GM12874 (cell line): Measurements from ENCODE around the gene CDKN2A.
A peak's percentile ranks its signal among the peaks of the same experiment; 100 is the strongest.

ENCODE experiments used
- TF ChIP-seq, protein P1 (sequence below): IDR thresholded peaks from 2 replicates; pipeline ENCODE4 v1.5.1; 2011; ENCODE audit warnings: low read depth, mild to moderate bottlenecking, control low read depth, low read length, moderate library complexity; ENCODE audit not compliant: insufficient read depth

Gene CDKN2A

DNA sequence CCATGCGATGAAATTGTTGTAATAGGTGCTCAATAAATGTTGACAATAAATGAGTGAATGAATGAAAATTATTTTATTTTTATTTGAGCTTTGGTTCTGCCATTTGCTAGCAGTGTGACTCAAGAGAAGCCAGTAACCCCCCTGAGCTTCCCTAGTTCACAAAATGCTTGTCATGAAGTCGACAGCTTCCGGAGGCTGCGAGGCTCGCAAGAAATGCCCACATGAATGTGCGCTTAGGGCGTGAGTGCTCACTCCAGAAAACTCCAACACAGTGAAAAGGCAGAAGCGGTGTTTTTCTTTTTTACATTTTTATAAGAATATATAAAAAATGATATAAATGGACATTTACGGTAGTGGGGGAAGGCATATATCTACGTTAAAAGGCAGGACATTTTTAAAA is 26.5 kb downstream of the CDKN2A start:
- TF ChIP-seq, protein P1, sequence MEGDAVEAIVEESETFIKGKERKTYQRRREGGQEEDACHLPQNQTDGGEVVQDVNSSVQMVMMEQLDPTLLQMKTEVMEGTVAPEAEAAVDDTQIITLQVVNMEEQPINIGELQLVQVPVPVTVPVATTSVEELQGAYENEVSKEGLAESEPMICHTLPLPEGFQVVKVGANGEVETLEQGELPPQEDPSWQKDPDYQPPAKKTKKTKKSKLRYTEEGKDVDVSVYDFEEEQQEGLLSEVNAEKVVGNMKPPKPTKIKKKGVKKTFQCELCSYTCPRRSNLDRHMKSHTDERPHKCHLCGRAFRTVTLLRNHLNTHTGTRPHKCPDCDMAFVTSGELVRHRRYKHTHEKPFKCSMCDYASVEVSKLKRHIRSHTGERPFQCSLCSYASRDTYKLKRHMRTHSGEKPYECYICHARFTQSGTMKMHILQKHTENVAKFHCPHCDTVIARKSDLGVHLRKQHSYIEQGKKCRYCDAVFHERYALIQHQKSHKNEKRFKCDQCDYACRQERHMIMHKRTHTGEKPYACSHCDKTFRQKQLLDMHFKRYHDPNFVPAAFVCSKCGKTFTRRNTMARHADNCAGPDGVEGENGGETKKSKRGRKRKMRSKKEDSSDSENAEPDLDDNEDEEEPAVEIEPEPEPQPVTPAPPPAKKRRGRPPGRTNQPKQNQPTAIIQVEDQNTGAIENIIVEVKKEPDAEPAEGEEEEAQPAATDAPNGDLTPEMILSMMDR = no peak

DNA sequence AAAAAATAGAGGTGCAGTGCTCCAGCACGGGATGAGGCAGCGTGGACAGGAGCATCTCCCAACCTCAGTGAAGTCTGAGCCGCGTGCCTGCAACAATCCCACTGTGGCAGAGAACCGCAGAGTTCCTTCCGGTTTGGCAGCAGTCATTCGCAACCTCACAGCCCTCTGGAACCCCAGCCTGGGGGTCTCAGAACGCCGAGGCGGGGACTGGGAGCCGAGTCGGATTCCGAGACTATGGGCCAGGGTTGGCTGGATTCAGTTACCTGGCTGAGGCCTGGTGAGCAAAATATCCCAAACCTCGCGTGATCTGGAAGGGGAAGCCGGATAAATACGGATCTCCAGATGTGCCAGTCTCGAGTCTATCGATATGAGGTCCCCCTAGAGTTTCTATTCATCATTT is 27.0 kb downstream of the CDKN2A start:
- TF ChIP-seq, protein P1 = no peak

DNA sequence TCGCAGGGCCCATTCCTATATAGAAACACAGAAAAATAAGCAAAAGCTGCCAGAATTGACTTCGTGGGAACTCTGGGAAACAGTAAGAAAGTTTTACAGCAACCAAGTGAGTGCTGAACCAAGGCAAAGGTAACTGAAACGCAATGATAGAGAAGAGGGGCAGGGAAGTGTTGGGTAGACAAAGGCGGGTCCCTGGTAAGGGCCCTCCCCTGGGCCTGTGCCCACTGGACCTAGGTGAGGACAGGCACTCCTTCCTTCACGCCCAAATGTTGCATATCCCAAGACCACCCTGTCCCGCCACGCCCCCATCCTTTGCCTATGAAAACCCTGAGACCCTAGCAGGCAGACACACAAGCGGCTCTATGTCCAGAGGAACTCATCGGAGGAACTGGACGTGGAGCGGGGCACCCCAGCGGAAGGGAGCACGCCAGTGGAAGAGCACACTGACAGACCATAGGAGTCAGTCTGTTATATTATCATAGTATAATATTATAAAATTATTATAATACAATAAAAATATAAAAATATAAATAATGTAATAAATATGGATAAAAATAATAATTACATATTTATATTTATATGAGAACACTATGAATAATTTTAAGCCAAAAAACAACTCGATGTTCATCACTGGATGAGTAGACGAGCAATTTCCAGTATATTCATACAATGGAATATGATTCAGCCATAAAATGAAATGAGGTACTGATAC is 27.9 kb downstream of the CDKN2A start:
- TF ChIP-seq, protein P1 = no peak

DNA sequence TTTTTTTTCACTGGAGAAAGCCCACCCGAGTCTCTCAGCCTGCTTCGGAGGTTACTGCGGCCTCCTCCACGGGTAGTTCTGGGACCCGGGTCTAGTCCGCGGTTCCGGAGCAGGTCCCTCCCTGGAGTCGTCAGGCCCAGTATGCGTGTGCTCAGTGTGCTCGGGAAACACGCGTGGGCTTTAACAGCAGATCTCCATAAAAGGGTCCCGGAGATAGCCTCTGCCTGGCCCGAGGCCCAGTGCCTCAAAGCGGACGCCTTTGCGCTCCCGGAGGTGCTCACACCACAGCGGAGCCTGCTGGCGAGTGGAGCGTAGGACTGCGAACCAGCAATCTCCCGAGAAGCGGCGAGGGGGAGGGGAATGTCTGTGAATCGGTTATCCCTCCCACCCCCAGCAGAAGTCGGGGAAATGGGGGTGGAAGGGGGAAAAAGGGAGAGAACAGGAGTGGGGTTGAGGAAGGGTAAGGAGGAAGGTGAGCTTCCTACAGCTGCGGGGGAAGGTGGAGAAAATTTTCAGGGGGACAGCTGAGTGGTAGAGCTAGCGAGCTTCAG is 28.7 kb downstream of the CDKN2A start:
- TF ChIP-seq, protein P1 = peak; percentile 58

DNA sequence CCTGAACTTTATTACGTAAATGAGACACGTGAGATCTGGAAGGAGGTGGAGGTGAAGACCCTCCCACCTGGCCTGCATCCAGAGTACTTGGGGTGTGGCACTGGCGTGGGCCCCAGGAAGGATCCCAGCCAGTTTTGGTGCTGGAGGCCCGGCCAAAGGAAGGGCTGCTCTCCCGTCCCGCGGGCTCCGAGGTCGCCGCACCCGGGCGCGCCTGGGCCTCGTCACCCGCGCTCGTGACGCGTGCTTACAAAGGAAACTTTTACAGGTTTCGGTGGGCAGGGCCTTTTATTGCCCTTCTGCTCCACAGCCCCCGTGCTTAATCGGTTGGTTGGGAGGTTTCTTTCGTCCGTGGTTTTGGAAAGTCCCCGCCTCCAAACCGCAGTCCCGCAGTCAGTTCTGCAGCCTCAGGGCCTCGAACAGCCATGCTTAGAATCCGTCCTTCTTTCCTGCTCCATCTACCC is 29.2 kb downstream of the CDKN2A start:
- TF ChIP-seq, protein P1 = no peak

- TF ChIP-seq, protein P1 = no peak
Observed at GRCh38 chr9:21961569-21961968, 32.6 kb downstream of the CDKN2A start.

DNA sequence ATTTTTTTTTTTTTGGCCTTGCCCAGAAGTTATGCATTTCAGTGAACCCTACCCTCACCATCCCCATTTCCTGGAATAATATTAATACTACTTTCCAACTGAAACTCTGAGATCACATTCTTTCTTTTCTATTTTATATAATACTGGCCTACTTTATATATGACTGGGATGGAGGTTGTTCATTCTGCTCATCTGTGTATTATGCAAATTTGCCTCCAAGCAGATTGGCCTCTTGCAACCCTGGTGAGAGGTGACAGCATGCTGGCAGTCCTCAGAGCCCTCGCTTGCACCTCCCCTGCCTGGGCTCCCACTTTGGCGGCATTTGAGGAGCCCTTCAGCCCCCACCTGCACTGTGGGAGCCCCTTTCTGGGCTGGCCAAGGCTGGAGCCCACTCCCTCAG is 35.4 kb downstream of the CDKN2A start:
- TF ChIP-seq, protein P1 = no peak
